NOMO-1 (cell line): ENCODE measurements around the gene OR4N5.

Experiments
- DNase-seq, 2 experiments: peaks; one replicate each; lab custom pipeline; 2025; ENCODE audit not compliant: unreplicated experiment in 2 of 2; lab: John Stamatoyannopoulos, UW

Gene OR4N5

GRCh38 chr14:20191396-20191795, 52.8 kb downstream of the OR4N5 start:
- no peak for DNase-seq

- no peak for DNase-seq
These were observed 55.5 kb downstream of the OR4N5 start for GRCh38 chr14:20194101-20194500.
